GM12865 (cell line): ENCODE results near the gene AOPEP.

Experiments used
- DNase-seq: peaks from one replicate; pipeline ENCODE4 v3.0.0; 2010; ENCODE audit warnings: low read depth
- H3K4me3 ChIP-seq: 2 replicates; pipeline ENCODE4 v1.5.1; 2011; ENCODE audit warnings: mild to moderate bottlenecking, low read depth, low read length, control low read depth
- TF ChIP-seq, protein P1 (sequence below): IDR thresholded peaks from 2 replicates; pipeline ENCODE4 v1.5.1; 2011; ENCODE audit warnings: low read length, control low read depth, low read depth, inconsistent platforms; ENCODE audit not compliant: insufficient read depth; ENCODE audit errors: missing control alignments

The AOPEP gene

DNA sequence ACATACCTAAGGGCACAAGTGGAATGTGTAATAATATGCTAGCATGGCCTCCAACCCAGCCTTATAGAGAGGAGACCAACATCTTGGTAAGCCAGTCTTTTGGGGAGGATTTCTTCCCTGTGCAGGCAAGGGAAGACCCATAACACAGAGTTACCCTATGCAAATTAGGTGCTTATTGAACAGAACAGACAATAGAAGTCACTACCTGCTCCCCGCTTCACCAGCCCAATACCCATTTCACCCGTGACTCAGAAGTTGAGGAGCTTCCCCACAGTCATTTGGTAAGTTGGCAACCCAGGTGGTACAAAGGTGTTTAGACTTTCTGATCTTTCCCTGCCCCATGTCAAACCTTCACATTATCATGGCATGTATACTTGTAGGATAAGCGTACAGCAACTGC lies 44.6 kb downstream of the AOPEP start:
- peak; percentile 16 for DNase-seq
- no peak overlapping the region for H3K4me3 ChIP-seq
- TF ChIP-seq, protein P1, sequence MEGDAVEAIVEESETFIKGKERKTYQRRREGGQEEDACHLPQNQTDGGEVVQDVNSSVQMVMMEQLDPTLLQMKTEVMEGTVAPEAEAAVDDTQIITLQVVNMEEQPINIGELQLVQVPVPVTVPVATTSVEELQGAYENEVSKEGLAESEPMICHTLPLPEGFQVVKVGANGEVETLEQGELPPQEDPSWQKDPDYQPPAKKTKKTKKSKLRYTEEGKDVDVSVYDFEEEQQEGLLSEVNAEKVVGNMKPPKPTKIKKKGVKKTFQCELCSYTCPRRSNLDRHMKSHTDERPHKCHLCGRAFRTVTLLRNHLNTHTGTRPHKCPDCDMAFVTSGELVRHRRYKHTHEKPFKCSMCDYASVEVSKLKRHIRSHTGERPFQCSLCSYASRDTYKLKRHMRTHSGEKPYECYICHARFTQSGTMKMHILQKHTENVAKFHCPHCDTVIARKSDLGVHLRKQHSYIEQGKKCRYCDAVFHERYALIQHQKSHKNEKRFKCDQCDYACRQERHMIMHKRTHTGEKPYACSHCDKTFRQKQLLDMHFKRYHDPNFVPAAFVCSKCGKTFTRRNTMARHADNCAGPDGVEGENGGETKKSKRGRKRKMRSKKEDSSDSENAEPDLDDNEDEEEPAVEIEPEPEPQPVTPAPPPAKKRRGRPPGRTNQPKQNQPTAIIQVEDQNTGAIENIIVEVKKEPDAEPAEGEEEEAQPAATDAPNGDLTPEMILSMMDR: no peak

DNA sequence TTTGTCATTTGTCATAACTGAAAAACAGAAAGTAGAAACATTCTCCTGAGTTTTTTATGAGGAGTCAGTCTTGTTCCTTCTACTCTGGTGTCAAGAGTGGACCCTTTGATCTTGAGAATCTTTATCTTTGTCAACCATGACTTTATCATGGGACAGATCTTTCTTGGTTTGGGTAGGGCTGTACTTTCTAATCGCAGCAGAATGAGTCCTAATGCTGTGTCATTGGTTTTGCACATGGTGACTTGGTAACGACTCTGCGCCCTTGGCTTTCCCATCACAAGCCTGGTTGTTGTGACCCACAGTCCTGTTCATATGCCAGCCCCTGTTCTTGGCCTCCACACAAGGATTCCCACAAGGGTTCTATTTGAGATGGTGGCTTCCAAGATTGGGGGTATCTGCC lies 45.6 kb downstream of the AOPEP start:
- H3K4me3 ChIP-seq: no peak overlapping the region
- TF ChIP-seq, protein P1: no peak
- no peak for DNase-seq

DNA sequence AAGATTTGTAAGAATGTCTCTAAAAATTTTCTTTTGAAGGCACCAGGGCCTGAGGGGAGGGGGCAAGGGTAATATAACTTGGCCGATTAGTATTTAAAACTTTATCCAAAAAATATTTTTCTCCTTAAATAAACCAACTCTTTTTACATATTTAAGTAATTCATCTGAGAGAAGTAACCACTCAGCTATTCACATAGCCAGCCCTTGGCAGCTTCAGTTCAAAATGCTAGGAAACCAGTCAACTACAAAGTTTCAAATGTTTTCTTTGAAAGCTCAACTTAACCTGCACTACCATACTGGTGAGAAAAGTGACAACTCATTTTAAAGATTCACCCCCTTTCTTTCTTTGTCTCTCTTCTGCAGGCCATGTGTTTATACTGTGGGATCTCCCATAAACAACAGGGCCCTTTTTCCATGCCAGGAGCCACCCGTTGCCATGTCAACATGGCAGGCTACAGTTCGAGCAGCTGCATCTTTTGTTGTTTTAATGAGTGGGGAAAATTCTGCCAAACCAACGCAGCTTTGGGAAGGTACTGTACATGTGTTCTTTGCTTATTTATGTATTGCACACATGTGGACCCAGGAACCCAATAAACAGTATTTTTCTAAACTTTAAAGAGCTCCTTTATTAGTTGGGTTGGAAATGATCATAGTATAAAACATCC lies 46.3 kb downstream of the AOPEP start:
- no peak overlapping the region for H3K4me3 ChIP-seq
- DNase-seq: no peak
- TF ChIP-seq, protein P1: no peak

DNA sequence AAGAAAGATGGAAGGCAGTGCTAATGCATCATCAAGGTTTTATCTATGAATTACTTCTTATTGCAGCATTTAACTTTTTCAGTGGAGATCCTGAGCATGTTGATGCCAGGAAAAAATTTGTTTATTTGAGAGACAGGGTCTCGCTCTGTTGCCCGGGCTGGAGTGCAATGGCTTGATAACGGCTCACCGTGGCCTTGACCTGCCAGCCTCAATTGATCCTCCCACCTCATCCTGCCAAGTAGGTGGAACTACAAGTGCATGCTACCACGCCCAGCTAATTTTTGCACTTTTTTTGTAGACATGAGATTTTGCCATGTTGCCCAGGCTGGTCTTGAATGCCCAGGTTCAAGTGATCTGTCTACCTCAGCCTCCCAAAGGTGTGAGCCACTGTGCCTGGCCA lies 47.2 kb downstream of the AOPEP start:
- H3K4me3 ChIP-seq: no peak overlapping the region
- TF ChIP-seq, protein P1: no peak
- no peak for DNase-seq

DNA sequence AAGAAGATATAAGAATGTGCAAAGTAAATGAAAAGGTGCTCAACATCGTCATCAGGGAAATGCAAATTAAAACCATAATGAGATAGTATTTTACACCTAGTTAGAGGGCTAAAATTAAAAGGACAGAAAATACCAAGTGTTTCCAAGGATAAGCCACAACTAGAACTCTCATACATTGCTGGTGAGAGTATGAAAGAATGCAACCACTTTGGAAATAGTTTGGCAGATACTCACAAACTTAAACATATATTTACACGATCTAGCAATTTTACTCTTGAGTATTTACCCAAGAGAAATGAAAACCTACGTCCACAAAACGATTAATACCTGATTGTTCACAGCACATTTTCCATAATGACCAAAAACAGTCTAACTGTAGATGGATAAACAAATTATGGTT lies 51.5 kb downstream of the AOPEP start:
- DNase-seq: no peak
- TF ChIP-seq, protein P1: no peak
- H3K4me3 ChIP-seq: no peak overlapping the region

DNA sequence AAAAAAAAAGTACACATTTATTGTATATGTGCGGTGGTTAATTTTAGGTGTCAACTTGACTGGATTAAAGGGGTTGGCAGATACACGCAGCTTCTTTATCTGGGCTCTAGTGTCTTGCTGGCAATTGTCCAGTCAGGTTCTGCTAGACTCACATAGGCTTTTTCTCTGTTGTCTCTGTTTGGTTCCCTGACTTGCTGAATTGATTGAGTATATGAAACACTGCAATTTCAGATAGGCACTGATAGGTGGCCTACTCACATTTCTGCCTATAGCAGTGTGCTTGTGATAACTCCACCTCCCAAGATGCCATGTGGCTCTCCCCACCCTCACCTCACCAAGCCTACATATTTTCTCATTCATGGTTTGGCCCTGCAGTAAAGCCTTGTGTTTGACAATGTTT lies 52.5 kb downstream of the AOPEP start:
- TF ChIP-seq, protein P1: no peak
- no peak for DNase-seq
- H3K4me3 ChIP-seq: no peak overlapping the region

DNA sequence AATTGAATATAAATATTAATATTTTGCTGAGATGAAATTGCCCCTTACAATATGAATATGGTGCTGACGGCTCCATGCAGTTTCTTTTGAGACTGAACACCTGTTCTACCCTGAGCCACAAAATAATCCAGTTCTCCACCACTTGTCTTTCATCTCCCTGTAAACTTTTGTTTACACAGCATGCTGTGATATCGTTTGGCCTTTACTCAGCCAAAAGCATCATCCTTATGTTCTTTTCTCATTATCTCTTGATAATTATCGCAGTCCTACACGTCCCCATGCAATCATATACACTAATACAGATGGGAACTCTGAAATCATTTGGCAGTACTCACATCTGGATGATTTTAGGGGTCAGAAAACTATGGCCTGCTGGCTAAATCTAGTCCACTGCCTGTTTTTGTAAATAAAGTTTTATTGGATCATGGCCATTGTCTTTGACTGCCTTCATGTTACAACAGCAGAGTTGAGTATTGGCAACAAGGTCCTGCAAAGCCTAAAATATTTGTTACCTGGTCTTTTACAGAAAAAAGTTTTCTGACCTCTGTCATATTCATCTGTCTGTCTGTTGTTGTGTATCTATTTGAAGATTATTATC lies 53.3 kb downstream of the AOPEP start:
- TF ChIP-seq, protein P1: no peak
- DNase-seq: no peak
- H3K4me3 ChIP-seq: no peak overlapping the region
